Neural progenitor cell (in vitro differentiated cells): Measurements from ENCODE around the gene DNER. TPM values are rescaled to one million over a fixed set of nuclear protein-coding genes. Genes with fewer than 3 reads are reported as not detected.

Source experiments
- DNase-seq: peaks from one replicate; pipeline ENCODE4 v3.0.0-alpha.2; 2016; ENCODE audit warnings: low spot score
- H2AFZ ChIP-seq: fragments of 200-600 bp; sonication (generic); replicated peaks from 2 replicates; pipeline ENCODE4 v1.6.1; 2016; ENCODE audit warnings: antibody characterized with exemption
- H3F3A ChIP-seq: fragments of 200-600 bp; sonication (generic); 2 replicates; pipeline ENCODE4 v1.6.1; 2016; ENCODE audit warnings: antibody characterized with exemption, low read depth
- H3K27ac ChIP-seq: fragments of 200-600 bp; sonication (generic); 2 replicates; pipeline ENCODE4 v1.5.1; 2016; ENCODE audit warnings: mild to moderate bottlenecking
- H3K27me3 ChIP-seq: fragments of 200-600 bp; sonication (generic); 2 replicates; pipeline ENCODE4 v1.6.1; 2016; ENCODE audit warnings: mild to moderate bottlenecking, moderate library complexity
- H3K36me3 ChIP-seq: fragments of 200-600 bp; sonication (generic); 2 replicates; pipeline ENCODE4 v1.5.1; 2016
- H3K4me1 ChIP-seq: fragments of 200-600 bp; sonication (generic); 2 replicates; pipeline ENCODE4 v1.6.1; 2016; ENCODE audit warnings: mixed run types
- H3K4me2 ChIP-seq: fragments of 200-600 bp; sonication (generic); 2 replicates; pipeline ENCODE4 v1.6.1; 2016
- H3K4me3 ChIP-seq: fragments of 200-600 bp; sonication (generic); 2 replicates; pipeline ENCODE4 v1.5.1; 2016
- H3K79me2 ChIP-seq: fragments of 200-600 bp; sonication (generic); 2 replicates; pipeline ENCODE4 v1.6.1; 2016; ENCODE audit warnings: low read depth
- H3K9ac ChIP-seq: fragments of 200-600 bp; sonication (generic); 2 replicates; pipeline ENCODE4 v1.6.1; 2016
- H3K9me3 ChIP-seq: fragments of 200-600 bp; sonication (generic); 2 replicates; pipeline ENCODE4 v1.5.1; 2016; ENCODE audit warnings: low read depth
- H4K20me1 ChIP-seq: fragments of 200-600 bp; sonication (generic); 2 replicates; pipeline ENCODE4 v1.6.1; 2016; ENCODE audit warnings: low read depth
- H3K27ac Mint-ChIP-seq: 3 replicates; pipeline ENCODE4 v1.8.0; 2021; ENCODE audit warnings: mixed read lengths
- H3K27me3 Mint-ChIP-seq: 2 replicates; pipeline ENCODE4 v1.8.0; 2022; ENCODE audit warnings: low read depth, mild to moderate bottlenecking, inconsistent platforms, moderate library complexity, mixed read lengths; ENCODE audit not compliant: insufficient read depth
- H3K36me3 Mint-ChIP-seq: 3 replicates; pipeline ENCODE4 v1.8.0; 2021; ENCODE audit warnings: mixed read lengths
- H3K4me1 Mint-ChIP-seq: 3 replicates; pipeline ENCODE4 v1.8.0; 2021; ENCODE audit warnings: mixed read lengths
- H3K4me3 Mint-ChIP-seq: 3 replicates; pipeline ENCODE4 v1.8.0; 2021; ENCODE audit warnings: mild to moderate bottlenecking, moderate library complexity, mixed read lengths
- H3K9me3 Mint-ChIP-seq: 3 replicates; pipeline ENCODE4 v1.8.0; 2020; ENCODE audit warnings: mixed read lengths
- EZH2 ChIP-seq: fragments of 200-600 bp; sonication (generic); IDR thresholded peaks from 2 replicates; pipeline ENCODE4 v1.6.1; 2017; ENCODE audit warnings: antibody characterized with exemption, mild to moderate bottlenecking, moderate library complexity
- EZH2phosphoT487 ChIP-seq: fragments of 200-600 bp; sonication (generic); IDR thresholded peaks from 2 replicates; pipeline ENCODE4 v1.6.1; 2017; ENCODE audit warnings: antibody characterized with exemption
- total RNA-seq: library from RNA; depleted of rRNA; stranded (reverse); fragments of >200 nt; gene quantifications from 2 replicates; pipeline ENCODE4 v1.2.3, GENCODE V29; 2015; ENCODE audit warnings: low replicate concordance
- TF ChIP-seq, protein P1 (sequence below): fragments of 200-600 bp; sonication (generic); IDR thresholded peaks from 2 replicates; pipeline ENCODE4 v1.5.1; 2017; ENCODE audit warnings: antibody characterized with exemption, mild to moderate bottlenecking

DNER gene
- total RNA-seq, 1 donor from 2014 or later: 0.97 TPM

DNA sequence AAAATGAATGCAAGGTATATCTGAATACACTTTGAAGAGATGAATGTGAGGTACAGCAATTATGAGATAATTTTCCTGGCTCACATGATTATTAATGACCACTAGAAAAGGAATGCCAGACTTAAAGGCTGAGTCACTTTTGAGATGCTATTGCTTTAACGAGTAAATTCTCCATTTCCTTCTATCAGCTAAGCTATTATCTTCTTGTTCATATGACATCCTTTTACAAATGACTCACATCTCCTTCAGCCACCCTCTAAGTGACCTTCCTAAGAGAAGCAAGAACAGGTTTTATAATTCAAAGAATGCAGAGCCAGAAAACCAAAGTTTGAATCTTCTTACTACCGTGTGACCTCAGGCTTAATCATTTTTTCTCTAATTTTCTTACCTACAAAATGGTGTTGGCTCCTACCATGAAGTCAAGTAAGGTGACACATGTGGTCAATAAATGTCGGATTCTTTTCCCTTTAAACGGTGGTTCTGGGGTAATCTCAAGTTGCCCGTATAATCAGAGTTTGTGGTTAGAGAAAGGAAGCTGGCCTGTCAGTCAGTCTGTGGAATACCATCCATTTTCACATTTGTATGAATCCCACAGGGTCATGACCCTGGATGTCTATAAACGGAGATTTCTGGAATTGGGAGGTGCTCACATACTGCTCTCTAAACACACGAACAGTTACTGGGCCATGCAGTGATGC is 259.3 kb downstream of the DNER start:
- Histone ChIP-seq H3K4me3 (no peak overlapping the region), H3K27ac (no peak overlapping the region), H2AFZ (no peak overlapping the region), H4K20me1 (no peaks in the 10 kb centered on the region), H3K79me2 (no peaks in the 10 kb centered on the region), H3K36me3 (no peaks in the 10 kb centered on the region), H3K27me3 (no peaks in the 10 kb centered on the region), H3K4me2 (no peak overlapping the region), H3K4me1 (no peaks in the 10 kb centered on the region), H3K9ac (no peak overlapping the region), H3K9me3 (no peaks in the 10 kb centered on the region), H3F3A (no peaks in the 10 kb centered on the region)
- Mint-ChIP-seq H3K36me3 (no peaks in the 10 kb centered on the region), H3K27ac (no peak overlapping the region), H3K4me1 (no peaks in the 10 kb centered on the region), H3K4me3 (no peak overlapping the region), H3K27me3 (peaks cover 4% of the 10 kb centered on the region), H3K9me3 (no peaks in the 10 kb centered on the region)
- no peak for DNase-seq
- TF ChIP-seq, protein P1, sequence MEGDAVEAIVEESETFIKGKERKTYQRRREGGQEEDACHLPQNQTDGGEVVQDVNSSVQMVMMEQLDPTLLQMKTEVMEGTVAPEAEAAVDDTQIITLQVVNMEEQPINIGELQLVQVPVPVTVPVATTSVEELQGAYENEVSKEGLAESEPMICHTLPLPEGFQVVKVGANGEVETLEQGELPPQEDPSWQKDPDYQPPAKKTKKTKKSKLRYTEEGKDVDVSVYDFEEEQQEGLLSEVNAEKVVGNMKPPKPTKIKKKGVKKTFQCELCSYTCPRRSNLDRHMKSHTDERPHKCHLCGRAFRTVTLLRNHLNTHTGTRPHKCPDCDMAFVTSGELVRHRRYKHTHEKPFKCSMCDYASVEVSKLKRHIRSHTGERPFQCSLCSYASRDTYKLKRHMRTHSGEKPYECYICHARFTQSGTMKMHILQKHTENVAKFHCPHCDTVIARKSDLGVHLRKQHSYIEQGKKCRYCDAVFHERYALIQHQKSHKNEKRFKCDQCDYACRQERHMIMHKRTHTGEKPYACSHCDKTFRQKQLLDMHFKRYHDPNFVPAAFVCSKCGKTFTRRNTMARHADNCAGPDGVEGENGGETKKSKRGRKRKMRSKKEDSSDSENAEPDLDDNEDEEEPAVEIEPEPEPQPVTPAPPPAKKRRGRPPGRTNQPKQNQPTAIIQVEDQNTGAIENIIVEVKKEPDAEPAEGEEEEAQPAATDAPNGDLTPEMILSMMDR: no peak
- TF ChIP-seq EZH2: no peak
- TF ChIP-seq EZH2phosphoT487: no peak

DNA sequence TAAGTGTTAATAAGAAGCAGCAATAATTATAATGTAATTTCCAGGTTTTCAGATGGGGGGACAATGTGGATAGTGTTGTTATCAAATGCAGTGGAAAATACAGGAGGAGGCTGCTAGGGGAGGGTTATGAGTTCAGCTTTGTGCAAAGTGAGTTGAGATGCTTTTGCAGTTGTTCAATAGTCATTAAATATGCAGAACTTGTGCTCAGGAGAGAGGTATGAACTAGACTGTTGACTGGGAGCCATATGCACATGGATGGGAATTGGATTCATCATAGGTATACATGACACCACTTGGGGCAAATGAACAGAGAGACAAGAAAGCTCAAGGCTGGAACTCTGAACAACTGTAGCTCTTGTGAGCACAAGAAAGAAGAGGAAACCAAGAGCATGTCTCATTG is 261.1 kb downstream of the DNER start:
- H3K36me3 Mint-ChIP-seq: no peaks in the 10 kb centered on the region
- no peaks in the 10 kb centered on the region for H3K9me3 Mint-ChIP-seq
- Histone ChIP-seq H3K9ac (no peak overlapping the region), H3K4me2 (no peak overlapping the region), H3K36me3 (no peaks in the 10 kb centered on the region), H3F3A (no peaks in the 10 kb centered on the region), H3K27me3 (no peaks in the 10 kb centered on the region), H2AFZ (no peak overlapping the region), H3K9me3 (no peaks in the 10 kb centered on the region), H3K4me1 (no peaks in the 10 kb centered on the region), H3K27ac (no peak overlapping the region), H3K79me2 (no peaks in the 10 kb centered on the region), H4K20me1 (no peaks in the 10 kb centered on the region), H3K4me3 (no peak overlapping the region)
- no peaks in the 10 kb centered on the region for H3K4me1 Mint-ChIP-seq
- no peak for DNase-seq
- H3K27me3 Mint-ChIP-seq: peaks cover 4% of the 10 kb centered on the region
- no peak overlapping the region for H3K27ac Mint-ChIP-seq
- no peak for TF ChIP-seq EZH2
- no peak overlapping the region for H3K4me3 Mint-ChIP-seq

DNA sequence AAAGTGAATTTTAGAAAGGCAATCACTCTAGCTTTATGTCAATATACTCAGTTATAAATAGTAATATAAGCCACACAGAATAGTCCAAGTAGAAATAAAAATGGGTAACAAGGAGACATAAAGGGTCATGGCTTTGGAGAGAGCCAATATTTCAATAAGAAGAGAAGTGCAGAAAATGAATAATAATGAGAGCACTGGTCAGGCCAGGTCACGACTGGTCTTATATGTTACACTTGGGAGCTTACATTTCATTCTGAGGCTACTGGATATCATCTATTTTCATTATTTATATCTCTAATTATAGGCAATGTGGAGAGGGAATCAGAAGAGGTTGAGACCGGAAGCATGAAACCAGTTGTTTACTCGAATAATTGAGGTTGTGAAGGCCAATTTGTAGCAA is 262.5 kb downstream of the DNER start:
- no peak overlapping the region for H3K4me3 Mint-ChIP-seq
- H3K9me3 ChIP-seq: no peaks in the 10 kb centered on the region
- no peak overlapping the region for H3K27ac Mint-ChIP-seq
- no peaks in the 10 kb centered on the region for H3K36me3 Mint-ChIP-seq
- no peak overlapping the region for H3K9ac ChIP-seq
- H3K79me2 ChIP-seq: no peaks in the 10 kb centered on the region
- H3K4me1 ChIP-seq: no peaks in the 10 kb centered on the region
- no peak overlapping the region for H3K27ac ChIP-seq
- no peaks in the 10 kb centered on the region for H3F3A ChIP-seq
- DNase-seq: no peak
- no peak overlapping the region for H3K4me3 ChIP-seq
- H3K9me3 Mint-ChIP-seq: no peaks in the 10 kb centered on the region
- H3K4me1 Mint-ChIP-seq: no peaks in the 10 kb centered on the region
- TF ChIP-seq EZH2phosphoT487 (no peak), EZH2 (no peak)
- TF ChIP-seq, protein P1: no peak
- no peaks in the 10 kb centered on the region for H3K36me3 ChIP-seq
- H3K4me2 ChIP-seq: no peak overlapping the region
- no peaks in the 10 kb centered on the region for H4K20me1 ChIP-seq
- no peaks in the 10 kb centered on the region for H3K27me3 ChIP-seq
- H2AFZ ChIP-seq: no peak overlapping the region
- peaks cover 4% of the 10 kb centered on the region for H3K27me3 Mint-ChIP-seq

DNA sequence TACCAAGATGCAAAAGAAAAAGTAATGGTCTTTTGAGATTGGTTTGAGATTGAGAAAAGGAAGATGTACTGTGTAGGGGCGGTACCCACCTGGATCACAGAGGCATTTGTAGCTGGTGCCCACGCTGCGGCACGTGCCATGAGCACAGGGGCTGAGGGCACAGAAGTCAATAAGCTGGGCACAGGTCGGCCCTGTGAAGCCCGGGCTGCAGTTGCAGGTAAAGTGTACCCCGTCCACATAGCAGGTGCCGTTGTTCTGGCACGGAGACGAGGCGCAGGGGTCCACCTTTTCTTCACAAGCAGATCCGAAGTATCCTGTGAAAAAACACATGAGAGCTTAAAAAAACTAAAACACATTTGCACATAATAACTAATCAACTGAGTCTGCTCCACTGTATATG is 267.1 kb downstream of the DNER start:
- no peak overlapping the region for H3K27ac ChIP-seq
- Mint-ChIP-seq H3K27ac (no peak overlapping the region), H3K9me3 (no peaks in the 10 kb centered on the region), H3K36me3 (no peaks in the 10 kb centered on the region), H3K27me3 (peaks cover 4% of the 10 kb centered on the region), H3K4me3 (no peak overlapping the region), H3K4me1 (peaks cover 3% of the 10 kb centered on the region)
- no peaks in the 10 kb centered on the region for H3K4me1 ChIP-seq
- DNase-seq: no peak
- no peaks in the 10 kb centered on the region for H3K27me3 ChIP-seq
- H3K4me3 ChIP-seq: no peak overlapping the region
- H3K9me3 ChIP-seq: no peaks in the 10 kb centered on the region
- H3F3A ChIP-seq: no peaks in the 10 kb centered on the region
- no peak overlapping the region for H2AFZ ChIP-seq
- H4K20me1 ChIP-seq: no peaks in the 10 kb centered on the region
- H3K79me2 ChIP-seq: no peaks in the 10 kb centered on the region
- H3K36me3 ChIP-seq: no peaks in the 10 kb centered on the region
- no peak overlapping the region for H3K9ac ChIP-seq
- H3K4me2 ChIP-seq: no peak overlapping the region
- TF ChIP-seq, protein P1: no peak
- TF ChIP-seq EZH2phosphoT487: no peak
- TF ChIP-seq EZH2: no peak
